DND-41 (cell line): ENCODE measurements around the gene DZIP3.

Source experiments
- EZH2 ChIP-seq: IDR thresholded peaks from 3 replicates; pipeline ENCODE4 v1.6.1; 2012; ENCODE audit warnings: borderline replicate concordance, low read depth, mild to moderate bottlenecking, moderate library complexity, low read length, inconsistent platforms; ENCODE audit not compliant: severe bottlenecking
- TF ChIP-seq, protein P1 (sequence below): IDR thresholded peaks from 2 replicates; pipeline ENCODE4 v1.5.1; 2012; ENCODE audit warnings: borderline replicate concordance, low read length, moderate library complexity, mild to moderate bottlenecking; ENCODE audit not compliant: poor library complexity, severe bottlenecking; ENCODE audit errors: extremely low read depth

GRCh38 chr3:108562565-108562964, 27.0 kb upstream of the DZIP3 start:
- TF ChIP-seq, protein P1, sequence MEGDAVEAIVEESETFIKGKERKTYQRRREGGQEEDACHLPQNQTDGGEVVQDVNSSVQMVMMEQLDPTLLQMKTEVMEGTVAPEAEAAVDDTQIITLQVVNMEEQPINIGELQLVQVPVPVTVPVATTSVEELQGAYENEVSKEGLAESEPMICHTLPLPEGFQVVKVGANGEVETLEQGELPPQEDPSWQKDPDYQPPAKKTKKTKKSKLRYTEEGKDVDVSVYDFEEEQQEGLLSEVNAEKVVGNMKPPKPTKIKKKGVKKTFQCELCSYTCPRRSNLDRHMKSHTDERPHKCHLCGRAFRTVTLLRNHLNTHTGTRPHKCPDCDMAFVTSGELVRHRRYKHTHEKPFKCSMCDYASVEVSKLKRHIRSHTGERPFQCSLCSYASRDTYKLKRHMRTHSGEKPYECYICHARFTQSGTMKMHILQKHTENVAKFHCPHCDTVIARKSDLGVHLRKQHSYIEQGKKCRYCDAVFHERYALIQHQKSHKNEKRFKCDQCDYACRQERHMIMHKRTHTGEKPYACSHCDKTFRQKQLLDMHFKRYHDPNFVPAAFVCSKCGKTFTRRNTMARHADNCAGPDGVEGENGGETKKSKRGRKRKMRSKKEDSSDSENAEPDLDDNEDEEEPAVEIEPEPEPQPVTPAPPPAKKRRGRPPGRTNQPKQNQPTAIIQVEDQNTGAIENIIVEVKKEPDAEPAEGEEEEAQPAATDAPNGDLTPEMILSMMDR: no peak
- no peak for TF ChIP-seq EZH2
